Urothelium cell line (cell line): ENCODE data around the gene HLA-DQB2.
"Not testable (repeated sequence)": the region's sequence is repeated elsewhere in the genome, so short reads cannot be mapped to it uniquely, and the experiment has no call there.

ENCODE experiments used
- DNase-seq: peaks from one replicate; pipeline ENCODE4 v3.0.0; 2011; ENCODE audit warnings: low spot score, mixed read lengths
- FAIRE-seq: peaks from 2 replicates; lab custom pipeline; 2011; peaks lifted over from hg19 to GRCh38; lab: Jason Lieb, UNC

The HLA-DQB2 gene

GRCh38 chr6:32752580-32752979 lies 10.8 kb downstream of the HLA-DQB2 start:
- peak; percentile 30 for DNase-seq
- FAIRE-seq = peak; percentile 35

GRCh38 chr6:32745649-32746048 lies 17.7 kb downstream of the HLA-DQB2 start:
- FAIRE-seq = peak; percentile 52
- not testable (repeated sequence) for DNase-seq

GRCh38 chr6:32744776-32745175 lies 18.6 kb downstream of the HLA-DQB2 start:
- FAIRE-seq = no peak
- DNase-seq = no peak

GRCh38 chr6:32742374-32742773 lies 21.0 kb downstream of the HLA-DQB2 start:
- FAIRE-seq (no peak), DNase-seq (no peak)

- no peak for DNase-seq
- no peak for FAIRE-seq
Measured at GRCh38 chr6:32741031-32741960, 22.0 kb downstream of the HLA-DQB2 start, which contains the start of gene HLA-DQA2. Gene HLA-DQA2, plus strand, starts transcription at chr6:32741391. Its CDS starts 53 bp downstream, at chr6:32741444.

GRCh38 chr6:32738126-32738525 lies 25.2 kb downstream of the HLA-DQB2 start:
- DNase-seq = no peak
- no peak for FAIRE-seq

- DNase-seq (no peak), FAIRE-seq (no peak)
Measured at GRCh38 chr6:32718879-32719278, 44.5 kb downstream of the HLA-DQB2 start.

GRCh38 chr6:32716396-32716795 lies 46.9 kb downstream of the HLA-DQB2 start:
- no peak for FAIRE-seq

GRCh38 chr6:32713241-32713640 lies 50.1 kb downstream of the HLA-DQB2 start:
- no peak for FAIRE-seq
- DNase-seq = no peak

More at GRCh38 chr6:32716396-32716795, 46.9 kb downstream of the HLA-DQB2 start:
- DNase-seq = no peak

- FAIRE-seq (no peak), DNase-seq (no peak)
Measured at GRCh38 chr6:32709625-32710024, 53.7 kb downstream of the HLA-DQB2 start.
